Activated CD4-positive, alpha-beta T cell treated with anti-CD3 and anti-CD28 coated beads, Interleukin-2, amount 50 U/mL, for 48 hours (primary cell): Measurements from ENCODE around the gene NSD1.
"Not testable (repeated sequence)": the region's sequence is repeated elsewhere in the genome, so short reads cannot be mapped to it uniquely, and the experiment has no call there.

Source experiments
- DNase-seq, 2 experiments: peaks; one replicate each; pipeline ENCODE4 v3.0.0-alpha.2; 2020

The NSD1 gene

DNA sequence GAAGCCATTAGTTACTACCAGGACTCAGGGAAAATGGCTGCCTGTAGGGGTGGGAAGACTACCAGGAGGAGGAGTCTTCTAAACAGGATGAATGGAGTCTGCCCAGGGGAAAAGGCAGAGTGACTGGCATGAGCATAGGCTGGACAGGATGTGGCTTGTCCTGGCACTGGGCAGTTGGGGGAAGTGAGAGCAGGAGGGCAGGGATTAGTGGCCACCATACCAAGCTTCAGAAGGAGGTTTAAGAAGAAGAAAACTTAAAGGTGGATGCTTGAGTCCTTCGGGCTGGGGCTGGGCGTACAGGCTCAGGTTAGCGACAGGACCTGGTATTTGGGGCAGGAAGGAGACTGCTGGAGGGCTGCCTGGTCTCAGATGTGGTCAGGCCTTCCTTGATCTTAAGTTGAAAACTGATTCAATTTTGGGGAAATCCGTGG lies 5.0 kb upstream of the NSD1 start:
- no peak for DNase-seq

DNA sequence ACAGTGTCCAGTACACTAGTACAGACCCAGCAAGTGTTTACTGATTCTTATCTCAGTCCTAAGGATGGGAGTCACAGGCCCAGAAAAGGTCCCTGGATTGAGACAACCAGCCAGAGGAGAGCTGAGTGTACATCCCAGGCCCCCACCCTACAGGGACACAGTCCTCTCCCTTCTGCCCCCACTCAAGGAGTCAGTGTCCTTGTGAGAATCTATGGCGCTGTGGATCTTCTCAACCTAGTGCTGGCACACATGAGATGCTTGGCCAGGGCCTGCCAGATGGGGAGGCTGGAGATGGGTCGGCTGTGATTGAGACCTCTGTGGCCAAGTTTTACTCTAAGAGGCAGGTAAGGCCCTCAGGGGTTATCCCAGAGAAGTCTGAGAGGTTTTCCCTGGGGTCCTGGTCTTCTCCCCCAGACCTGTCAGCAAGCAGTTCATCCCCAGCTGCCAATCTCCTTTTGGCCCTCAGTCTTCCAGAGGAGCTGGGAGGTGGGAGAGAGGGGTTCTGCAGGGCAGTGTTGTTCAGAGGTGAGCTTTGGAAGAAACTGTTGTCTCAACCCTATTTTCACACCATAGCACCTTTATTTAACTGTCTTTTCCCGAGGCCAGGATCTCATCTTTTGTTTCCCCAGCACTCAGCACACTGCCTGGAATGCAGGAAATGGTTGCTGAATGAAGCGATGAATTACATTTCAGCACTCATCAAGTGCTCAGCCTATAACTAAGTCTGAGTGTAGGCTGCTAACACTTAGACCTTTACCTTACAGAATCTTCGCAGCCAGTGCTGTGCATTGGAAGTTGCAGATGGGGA lies 3.2 kb upstream of the NSD1 start:
- DNase-seq: no peak

DNA sequence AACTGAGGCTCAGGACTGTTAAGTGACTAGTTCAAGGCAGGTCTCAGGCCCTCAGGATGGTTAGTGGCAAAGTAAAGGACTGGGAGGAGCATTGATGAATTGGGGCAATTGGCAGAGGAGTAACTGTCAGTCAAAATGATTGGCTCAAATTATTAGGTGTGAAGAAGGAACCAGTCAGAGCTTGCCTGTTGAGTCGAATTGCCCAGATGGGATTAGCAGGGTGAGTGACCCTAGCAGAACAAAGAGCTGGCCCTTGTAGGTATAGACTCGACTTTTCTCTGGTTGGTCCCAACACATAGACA lies 2.6 kb upstream of the NSD1 start:
- no peak for DNase-seq

DNA sequence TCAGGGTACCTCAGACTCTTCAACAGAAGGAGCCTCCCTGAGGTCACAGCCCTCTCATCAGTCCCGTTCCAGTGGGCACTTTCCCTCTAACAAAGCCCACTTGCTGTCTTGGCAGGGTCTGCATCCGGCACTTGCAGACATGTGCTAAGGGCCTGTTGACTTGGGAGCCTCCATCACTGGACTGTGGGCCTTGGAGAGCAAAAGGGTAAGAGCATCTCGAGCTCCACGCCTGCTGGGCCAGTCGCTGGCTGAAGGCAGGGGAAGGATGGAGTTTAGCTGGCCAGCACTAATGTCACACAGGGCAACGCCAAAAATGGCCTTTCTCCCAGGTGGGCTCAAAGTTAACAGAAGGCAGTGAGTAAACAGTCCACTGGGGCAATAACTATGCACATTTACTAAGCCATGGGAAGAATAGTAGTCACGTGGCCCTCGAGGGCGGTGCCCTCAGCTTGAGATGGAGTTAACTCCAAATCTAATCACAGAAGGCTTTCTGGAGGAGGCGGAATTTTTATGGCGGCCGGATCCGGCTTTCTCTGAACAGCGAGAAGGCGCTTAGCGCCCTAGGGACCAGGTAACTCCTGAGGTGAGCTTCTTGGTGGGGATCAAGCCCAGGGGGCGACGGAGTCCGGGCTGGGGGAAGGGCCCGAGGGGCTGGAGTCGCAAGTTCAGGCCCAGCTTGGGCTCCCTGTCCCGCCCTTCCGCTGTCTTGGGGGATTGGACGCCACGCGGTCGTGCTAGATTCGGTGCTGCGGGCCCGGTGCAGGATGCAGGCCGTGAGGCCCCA lies 2.0 kb upstream of the NSD1 start:
- no peak for DNase-seq

DNA sequence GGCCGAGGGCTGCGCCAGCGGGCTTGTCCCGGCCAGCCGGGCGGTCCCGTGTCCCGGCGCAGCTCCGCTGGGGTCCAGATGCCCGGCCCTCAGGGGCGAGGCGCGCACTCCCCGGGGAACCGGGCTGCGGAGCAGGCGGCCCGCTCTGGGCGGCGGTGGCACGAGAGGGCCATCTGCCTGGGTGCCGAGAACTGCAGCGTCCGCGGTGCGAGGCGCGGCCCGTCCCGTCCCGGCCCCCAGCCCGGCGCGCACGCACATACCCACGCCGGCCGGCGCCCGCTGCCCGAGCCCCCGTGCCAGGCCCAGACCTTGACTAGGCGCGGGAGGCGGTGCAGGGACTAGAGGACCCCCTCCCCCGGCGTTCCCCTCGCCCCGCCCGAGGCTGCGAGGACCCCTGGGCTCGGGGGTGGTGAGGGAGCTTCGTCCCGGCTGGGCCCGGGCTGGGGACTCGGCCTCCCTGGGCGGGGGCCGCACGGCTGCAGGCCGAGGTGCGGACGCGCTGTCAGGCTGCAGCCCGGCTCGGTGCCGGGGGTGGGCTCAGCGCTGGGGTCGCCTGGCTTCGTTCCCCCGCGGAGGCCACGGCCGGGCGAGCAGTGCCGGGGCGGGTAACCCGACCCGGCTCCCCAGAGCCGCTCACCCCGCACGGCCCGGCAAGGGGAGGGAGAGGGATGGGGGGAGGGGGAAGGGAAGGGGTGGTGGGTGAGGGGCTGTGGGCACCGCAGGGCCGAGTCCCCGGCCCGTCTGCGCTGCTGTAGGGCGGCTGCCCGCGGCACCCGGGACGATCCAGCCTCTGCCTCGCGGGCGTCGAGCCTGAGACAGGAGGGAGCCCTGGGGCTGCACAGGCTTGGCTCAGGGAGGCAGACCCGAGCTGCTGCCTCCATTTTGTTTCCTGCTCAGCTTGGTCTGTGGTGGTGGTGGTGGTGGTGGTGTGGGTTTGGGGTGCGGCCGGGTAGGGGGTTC lies 1.2 kb upstream of the NSD1 start:
- no peak for DNase-seq

DNA sequence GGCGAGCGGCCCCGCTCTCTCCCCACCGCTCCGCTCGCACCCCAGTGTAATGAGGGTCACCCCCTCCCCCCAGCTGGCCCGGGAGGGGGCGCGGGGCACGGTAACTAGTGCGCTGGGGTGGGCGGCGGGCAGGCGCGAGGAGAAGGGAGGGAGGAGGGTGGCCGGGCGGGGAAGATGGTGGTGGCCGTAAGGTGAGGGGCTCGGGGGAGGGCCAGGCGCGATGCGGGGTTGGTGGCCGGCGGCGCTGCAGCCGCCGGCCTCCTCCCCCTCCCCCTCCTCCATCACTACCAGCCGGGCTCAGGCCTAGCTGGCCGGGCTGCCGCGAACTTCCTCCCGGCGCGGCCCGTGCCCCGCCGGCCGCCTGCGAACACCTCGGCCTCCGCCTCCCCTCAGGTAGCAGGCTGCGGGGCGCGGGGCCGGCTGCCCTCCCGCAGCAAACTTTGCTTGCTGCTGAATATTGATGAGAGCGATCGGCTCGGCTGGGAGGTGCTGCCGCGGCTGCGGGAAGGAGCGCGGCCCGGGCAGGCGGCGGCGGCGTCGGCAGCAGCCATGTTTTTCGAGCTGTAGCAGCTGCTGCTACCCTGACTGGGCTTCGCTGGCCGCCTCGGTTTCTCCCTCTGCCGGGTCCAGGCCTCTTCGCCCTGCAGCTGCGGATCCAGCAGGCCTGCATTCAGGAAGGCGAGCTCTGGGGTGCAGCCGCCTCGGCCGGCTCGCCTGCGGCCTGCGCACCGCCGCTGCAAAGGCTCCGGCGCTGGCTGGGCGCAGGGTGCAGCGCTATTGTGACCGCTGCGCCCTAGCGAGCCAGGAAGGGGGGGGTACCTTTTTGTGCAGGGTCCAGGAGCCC lies 502 bp downstream of the NSD1 start:
- DNase-seq: peak; percentile 39 to 54

DNA sequence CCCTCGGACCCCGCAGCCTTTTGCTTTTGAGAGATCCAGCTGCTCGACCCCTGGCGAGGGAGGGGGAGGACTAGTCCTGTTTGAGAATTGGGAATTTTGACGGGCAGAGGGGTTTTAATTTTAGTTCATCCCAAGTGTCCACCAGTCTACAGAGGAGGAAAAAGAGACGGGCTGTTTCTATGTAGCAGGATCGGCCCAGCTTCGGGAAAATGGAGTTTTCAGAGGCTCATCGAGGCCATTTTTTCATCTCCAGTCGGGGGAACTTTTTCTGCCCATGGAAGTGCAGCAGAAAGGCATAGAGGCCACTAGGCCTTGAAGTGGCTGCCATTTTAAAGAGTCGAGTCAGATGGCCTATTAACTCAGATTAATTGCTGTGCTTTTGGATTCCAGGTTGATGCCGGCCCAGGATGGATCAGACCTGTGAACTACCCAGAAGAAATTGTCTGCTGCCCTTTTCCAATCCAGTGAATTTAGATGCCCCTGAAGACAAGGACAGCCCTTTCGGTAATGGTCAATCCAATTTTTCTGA lies 1.2 kb downstream of the NSD1 start:
- DNase-seq: no peak

DNA sequence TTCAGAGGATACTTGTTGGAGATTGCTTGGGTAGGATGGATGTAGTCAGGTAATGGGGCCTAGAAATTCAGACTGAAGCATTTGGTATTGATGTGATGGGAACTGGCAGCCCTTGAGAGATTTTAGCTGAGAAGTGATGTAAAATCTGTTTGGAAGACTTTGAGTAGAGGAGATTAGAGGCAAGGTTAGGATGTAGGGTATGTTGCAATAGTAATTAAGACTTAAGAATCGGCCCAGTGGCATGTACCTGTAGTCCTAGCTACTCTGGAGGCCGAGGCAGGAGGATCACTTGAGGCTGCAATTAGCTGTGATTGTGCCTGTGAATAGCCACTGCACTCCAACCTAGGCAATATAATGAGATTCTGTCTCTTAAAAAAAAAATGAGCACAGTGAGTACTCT lies 6.7 kb downstream of the NSD1 start:
- DNase-seq: no peak

DNA sequence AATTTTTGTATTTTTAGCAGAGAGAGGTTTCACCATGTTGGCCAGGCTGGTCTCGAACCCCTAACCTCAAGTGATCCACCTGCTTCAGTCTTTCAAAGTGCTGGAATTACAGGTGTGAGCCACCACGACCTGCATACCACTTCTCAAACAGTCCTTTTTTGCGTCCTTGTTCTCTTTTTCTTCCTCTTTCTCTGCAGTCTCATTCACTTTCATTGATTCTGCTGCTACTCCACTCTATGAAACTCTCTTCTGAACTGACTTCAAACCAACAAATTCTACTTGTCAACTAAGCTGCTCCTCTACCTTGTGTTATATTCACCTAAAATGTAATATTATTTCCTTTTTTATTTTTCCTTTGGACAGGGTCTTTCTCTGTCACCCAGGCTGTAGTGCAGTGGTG lies 7.9 kb downstream of the NSD1 start:
- no peak for DNase-seq

DNA sequence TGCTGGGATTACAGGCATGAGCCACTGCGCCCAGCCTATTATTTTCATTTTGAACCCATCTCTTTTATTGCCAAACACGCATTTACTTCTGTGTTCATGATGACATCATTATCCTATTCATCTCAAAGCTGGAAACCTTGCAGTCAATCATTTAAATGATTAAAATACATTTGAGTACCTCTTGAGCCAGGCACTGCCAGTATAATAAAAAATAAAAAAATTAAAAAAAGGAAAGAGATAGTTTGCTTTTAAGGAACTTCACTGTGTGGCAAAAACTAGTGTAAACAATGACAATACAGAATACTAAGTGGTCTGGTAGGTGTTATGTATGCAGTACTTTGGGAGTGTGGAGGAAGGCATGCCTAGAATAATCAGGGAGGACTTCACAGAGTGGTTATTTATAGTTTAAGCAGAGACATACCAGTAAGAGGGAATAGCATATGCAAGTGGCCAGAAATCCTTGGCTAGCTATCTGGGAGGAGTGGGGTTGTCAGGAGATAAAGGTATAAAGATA lies 8.6 kb downstream of the NSD1 start:
- DNase-seq: no peak

DNA sequence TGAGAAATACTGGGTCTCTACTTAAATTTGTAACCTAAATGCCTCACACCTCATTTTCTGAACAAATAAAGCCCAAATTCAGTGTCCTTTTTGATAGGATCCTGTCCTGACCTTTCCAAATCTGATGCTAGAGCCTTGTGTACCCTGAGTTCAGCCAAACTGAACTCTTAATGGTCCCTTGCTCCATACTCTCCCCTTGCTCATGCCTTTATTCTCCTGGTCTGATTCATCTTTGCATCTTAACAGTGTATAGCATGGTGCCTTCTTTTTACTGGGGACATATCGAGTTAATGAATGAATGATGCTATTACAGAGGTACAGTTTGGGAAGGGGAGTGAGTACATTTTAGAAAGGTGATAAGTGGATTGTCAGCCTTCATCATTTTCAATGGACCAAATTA lies 9.2 kb downstream of the NSD1 start:
- no peak for DNase-seq

DNA sequence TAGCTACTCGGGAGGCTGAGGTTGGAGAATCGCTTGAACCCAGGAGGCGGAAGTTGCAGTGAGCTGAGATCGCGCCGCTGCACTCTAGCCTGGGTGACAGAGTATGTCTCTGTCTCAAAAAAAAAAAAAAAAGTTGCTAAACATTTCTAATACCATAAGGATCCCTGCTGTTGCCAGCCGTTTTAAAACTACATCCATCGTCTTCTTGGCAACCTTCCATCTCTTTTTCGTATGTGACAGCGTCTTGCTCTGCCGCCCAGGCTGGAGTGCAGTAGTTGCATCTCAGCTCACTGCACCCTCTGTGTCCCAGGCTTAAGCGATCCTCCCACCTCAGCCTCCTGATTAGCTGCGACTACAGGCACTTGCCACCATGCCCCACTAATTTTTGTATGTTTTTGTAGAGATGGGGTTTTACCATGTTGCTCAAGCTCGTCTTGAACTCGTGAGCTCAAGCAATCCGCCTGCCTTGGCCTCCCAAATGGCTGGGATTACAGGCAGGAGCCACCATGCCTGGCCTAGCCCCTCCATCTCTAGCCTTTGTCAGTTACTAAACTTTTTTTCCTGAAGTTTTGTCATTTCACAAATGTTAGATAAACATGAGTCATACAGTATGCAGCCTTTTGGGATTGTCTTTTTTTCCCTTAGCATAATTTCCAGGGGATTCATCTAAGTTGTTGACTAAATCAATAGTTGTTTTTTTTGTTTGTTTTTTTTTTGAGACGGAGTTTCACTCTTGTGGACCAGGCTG lies 13.5 kb downstream of the NSD1 start:
- no peak for DNase-seq

DNA sequence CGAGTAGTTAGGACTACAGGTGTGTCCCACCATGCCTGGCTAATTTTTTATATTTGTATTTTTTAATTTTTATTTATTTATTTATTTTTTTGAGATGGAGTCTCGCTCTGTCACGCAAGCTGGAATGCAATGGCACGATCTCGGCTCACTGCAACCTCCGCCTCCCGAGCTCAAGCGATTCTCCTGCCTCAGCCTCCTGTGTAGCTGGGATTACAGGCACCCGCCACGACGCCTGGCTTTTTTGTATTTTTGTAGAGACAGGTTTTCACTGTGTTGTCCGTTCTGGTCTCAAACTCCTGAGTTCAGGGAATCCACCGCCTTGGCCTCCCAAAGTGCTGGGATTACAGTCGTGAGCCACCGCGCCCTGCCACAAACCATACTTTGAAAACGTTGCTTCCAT lies 16.5 kb downstream of the NSD1 start:
- DNase-seq: not testable (repeated sequence)

DNA sequence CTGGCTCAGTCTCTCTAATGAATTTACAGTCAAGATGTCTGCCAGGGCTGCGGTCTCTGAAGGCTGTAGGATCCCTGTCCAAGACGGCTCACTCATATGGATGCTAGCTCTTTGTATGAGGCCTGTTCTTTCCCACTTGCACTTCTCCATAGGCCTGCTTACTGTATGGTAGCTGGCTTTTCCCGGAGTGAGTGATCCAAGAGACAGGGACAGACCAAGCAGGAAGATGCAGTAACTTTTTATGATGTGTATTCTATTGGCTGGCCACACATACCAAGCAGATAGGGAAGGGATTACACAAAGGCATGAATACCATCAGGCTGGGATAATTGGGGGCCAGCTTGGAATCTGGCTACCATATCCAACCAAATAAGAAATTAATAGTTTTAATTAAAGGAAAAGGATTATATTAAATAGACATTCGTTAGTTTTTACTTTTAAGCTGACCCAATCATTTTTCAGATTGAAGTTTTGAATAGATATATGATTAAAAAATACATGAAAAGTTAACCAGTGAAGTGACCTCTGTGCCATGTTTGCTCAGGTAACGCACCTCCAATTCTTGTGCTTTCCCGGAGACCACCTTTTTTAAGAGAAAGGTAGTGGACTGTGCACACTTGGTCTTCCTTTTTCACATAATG lies 20.6 kb downstream of the NSD1 start:
- no peak for DNase-seq

DNA sequence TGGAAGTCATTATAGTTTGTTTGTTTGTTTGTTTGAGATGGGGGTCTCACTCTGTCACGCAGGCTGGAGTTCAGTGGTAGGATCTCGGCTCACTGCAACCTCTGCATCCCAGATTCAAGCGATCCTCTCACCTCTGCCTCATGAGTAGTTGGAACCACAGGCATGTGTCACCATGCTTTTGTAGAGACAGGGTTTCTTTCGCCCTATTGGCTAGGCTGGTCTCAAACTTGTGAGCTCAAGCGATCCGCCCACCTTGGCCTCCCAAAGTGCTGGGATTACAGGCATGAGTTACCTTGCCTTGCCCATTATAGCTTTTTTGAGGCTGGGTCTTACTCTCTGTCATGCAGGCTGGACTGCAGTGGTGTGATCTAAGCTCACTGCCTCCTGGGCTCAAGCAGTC lies 28.8 kb downstream of the NSD1 start:
- no peak for DNase-seq

DNA sequence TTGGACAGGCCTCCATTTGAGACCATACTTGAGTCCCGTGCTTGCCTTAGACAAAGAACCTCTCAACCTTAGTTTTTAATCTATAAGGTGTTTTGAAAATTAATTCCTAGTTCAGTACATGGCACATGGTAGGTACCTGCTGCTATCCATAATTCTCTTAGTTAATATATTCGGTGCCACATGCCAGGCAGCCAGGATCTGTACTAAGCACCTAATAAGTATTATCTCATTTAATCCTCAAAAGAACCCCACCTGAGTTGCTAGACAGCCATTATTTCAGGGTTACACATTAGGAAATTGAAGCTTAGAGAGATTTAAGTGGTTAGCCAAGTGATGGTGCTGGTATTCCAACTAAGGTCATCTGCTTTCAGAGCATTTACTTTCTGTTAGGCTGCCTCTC lies 29.9 kb downstream of the NSD1 start:
- no peak for DNase-seq

DNA sequence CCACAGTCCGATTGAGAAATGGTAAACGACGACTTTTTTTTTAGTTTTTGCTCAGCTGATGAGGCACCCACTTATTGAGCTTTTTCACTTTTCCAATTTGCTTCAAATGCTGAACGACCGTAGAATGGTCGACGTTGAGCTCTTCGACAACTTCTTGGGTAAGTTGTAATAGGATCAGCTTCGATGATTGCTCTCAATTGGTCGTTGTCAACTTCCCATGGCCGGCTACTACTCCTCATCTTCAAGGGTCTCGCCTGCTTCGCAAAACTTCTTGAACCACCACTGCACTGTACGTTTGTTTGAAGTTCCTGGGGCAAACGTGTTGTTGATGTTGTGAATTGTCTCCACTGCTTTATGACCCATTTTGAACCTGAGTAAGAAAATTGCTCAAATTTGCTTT lies 35.7 kb downstream of the NSD1 start:
- no peak for DNase-seq

DNA sequence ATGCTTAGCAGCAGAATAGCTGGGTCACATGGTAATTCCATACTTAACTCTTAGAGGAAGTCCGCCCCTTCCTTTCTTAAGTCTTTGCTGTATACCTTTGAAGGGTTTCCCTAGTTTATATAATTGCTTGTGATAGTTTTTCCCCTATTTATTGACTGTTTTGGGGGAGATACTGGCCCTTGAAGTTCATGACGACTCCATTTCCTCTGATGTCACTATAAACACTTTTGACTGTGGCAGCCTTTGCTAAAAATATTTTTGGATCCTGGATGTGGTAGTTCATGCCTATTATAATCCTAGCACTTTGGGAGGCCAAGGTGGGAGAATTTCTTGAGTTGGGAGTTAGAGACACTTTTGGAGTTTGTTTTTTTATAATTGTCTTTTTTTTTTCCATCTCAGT lies 38.4 kb downstream of the NSD1 start:
- no peak for DNase-seq

DNA sequence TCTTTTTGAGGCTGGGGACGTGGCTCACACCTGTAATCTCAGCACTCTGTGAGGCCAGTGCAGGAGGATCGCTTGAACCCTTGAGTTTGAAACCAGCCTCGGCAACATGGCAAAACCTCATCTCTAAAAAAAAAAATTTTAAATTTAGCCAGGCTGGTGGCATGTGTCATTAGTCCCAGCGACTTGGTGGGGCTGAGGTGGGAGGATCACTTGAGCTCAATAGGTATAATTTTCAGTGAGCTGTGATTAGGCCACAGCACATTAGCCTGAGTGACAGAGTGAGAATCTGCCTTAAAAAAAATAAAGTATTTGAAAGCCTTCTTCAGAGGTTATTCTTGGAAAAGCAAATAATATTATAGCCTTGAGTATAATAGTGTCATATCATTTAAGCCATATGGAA lies 41.8 kb downstream of the NSD1 start:
- no peak for DNase-seq

DNA sequence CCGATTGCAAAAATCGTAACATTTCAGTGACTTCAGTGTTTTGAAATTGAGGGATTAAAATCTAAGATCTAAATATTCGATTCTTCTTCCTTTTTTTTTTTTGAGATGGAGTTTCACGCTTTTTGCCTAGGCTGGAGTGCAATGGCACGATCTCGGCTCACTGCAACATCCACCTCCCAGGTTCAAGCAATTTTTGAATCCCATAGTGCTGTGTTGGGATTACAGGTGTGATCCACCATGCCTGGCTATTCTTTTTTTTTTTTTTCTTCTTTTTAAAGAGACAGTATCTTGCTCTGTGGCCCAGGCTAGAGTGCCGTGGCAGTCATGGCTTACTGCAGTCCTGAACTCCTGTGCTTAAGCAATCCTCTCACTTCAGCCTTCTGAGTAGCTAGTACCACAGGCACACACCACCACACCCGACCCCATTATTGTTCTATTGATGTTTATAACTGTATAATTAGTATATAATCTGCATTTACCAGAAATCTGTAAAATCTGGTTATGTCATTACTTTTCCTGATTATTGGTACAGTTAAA lies 42.7 kb downstream of the NSD1 start:
- no peak for DNase-seq
